Ammon's horn (tissue), 1 donor: Measurements from ENCODE around the gene DDX53.

Experiments used
- DNase-seq: peaks from one replicate; pipeline ENCODE4 v3.0.0-alpha.2; 2016; ENCODE audit warnings: low spot score

DDX53 gene

DNA sequence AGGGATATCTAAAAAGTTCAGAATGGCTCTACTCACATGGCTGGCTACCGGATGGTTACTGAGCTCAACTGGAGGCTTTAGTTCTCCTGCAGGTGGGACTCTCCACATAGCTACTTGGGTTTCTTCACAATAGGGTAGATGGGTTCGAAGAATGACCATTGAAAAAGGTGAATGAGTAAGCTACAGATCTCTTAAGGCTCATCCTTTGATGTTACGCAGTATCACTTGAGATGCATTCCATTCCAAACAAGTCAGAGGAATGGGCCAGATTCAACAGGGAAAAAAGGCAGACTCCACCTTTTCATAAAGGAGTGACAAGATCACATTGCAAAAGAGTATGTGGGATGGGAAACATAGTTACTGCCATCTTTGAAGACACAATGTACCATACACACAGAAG is 52.6 kb downstream of the DDX53 start:
- DNase-seq: no peak
